H1 (cell line): ENCODE data around the gene NR0B2. TPM values are rescaled to one million over a fixed set of nuclear protein-coding genes. Genes with fewer than 3 reads are reported as not detected.

Experiments
- CTCF ChIA-PET: fragments of 300-600 bp; sonication (Branson Sonifier 250); formaldehyde crosslinking; loops from one replicate; lab custom pipeline; 2021; ENCODE audit not compliant: partially characterized antibody; lab: Charles Lee
- POLR2A ChIA-PET: fragments of 300-600 bp; sonication (Branson Sonifier 250); formaldehyde crosslinking; loops from one replicate; lab custom pipeline; 2021; ENCODE audit warnings: inconsistent platforms; ENCODE audit not compliant: partially characterized antibody; lab: Charles Lee
- DNase-seq, 2 experiments: peaks; one replicate each; pipeline versions ENCODE4 v3.0.0 to v3.0.0-alpha.2; 2010 to 2022; ENCODE audit warnings: low spot score in 2 of 2, low read depth in 1 of 2, mixed read lengths in 1 of 2
- FAIRE-seq: peaks from 2 replicates; lab custom pipeline; 2011; peaks lifted over from hg19 to GRCh38; lab: Jason Lieb, UNC
- H2AFZ ChIP-seq: 2 replicates; pipeline ENCODE4 v1.8.1; 2012; ENCODE audit warnings: low read length, inconsistent platforms
- H2AK5ac ChIP-seq: 2 replicates; pipeline ENCODE4 v1.6.1; 2013; ENCODE audit warnings: low read depth, low read length
- H2BK120ac ChIP-seq: replicated peaks from 2 replicates; pipeline ENCODE3; 2013; ENCODE audit warnings: low read depth, low read length, inconsistent platforms
- H2BK12ac ChIP-seq: 2 replicates; pipeline ENCODE4 v1.6.1; 2013; ENCODE audit warnings: low read depth, low read length
- H2BK15ac ChIP-seq: 2 replicates; pipeline ENCODE4 v1.6.1; 2013; ENCODE audit warnings: low read length
- H2BK20ac ChIP-seq: 2 replicates; pipeline ENCODE4 v1.6.1; 2013; ENCODE audit warnings: low read length
- H2BK5ac ChIP-seq: 2 replicates; pipeline ENCODE4 v1.6.1; 2013; ENCODE audit warnings: low read depth, low read length
- H3K14ac ChIP-seq: 2 replicates; pipeline ENCODE4 v1.6.1; 2013; ENCODE audit warnings: inconsistent platforms; ENCODE audit not compliant: insufficient read length
- H3K18ac ChIP-seq: 2 replicates; pipeline ENCODE4 v1.6.1; 2013; ENCODE audit warnings: low read length; ENCODE audit errors: extremely low read depth
- H3K23ac ChIP-seq: 2 replicates; pipeline ENCODE4 v1.6.1; 2013; ENCODE audit warnings: inconsistent platforms; ENCODE audit not compliant: insufficient read length
- H3K23me2 ChIP-seq: 2 replicates; pipeline ENCODE4 v1.6.1; 2013; ENCODE audit warnings: low read depth, low read length
- H3K27ac ChIP-seq: 2 replicates; pipeline ENCODE4 v1.6.1; 2011; ENCODE audit warnings: low read depth, low read length, inconsistent platforms
- H3K27me3 ChIP-seq, 4 experiments: replicated peaks in 1 of 4; 1 replicate in 1 of 4; 2 replicates in 3 of 4; pipeline versions ENCODE4 v1.6.1 to v1.8.1; 2011 to 2013; ENCODE audit warnings: low read length in 3 of 4, mild to moderate bottlenecking in 3 of 4, inconsistent platforms in 2 of 4, mixed read lengths in 2 of 4, moderate library complexity in 1 of 4; ENCODE audit not compliant: control insufficient read depth in 3 of 4, insufficient read depth in 3 of 4; ENCODE audit errors: extremely low read depth in 1 of 4
- H3K36me3 ChIP-seq, 4 experiments: 2 replicates each; pipeline versions ENCODE4 v1.6.1 to v1.8.1; 2011 to 2013; ENCODE audit warnings: mild to moderate bottlenecking in 4 of 4, low read length in 3 of 4, moderate library complexity in 2 of 4, control low read depth in 1 of 4, inconsistent platforms in 1 of 4; ENCODE audit not compliant: insufficient read depth in 4 of 4, control insufficient read depth in 2 of 4
- H3K4ac ChIP-seq: replicated peaks from 2 replicates; pipeline ENCODE3; 2013; ENCODE audit warnings: low read length, low read depth, mixed read lengths, inconsistent platforms; ENCODE audit not compliant: insufficient read length
- H3K4me1 ChIP-seq, 4 experiments: replicated peaks in 1 of 4; 1 replicate in 1 of 4; 2 replicates in 3 of 4; pipeline versions ENCODE4 v1.6.1 to v1.8.1; 2011 to 2013; ENCODE audit warnings: low read length in 3 of 4, inconsistent platforms in 2 of 4, mixed read lengths in 1 of 4; ENCODE audit not compliant: insufficient read depth in 4 of 4, control insufficient read depth in 3 of 4
- H3K4me2 ChIP-seq, 2 experiments: 2 replicates each; pipeline versions ENCODE4 v1.6.1 to v1.8.1; 2011 to 2013; ENCODE audit warnings: low read depth in 2 of 2, low read length in 2 of 2, control low read depth in 1 of 2, inconsistent platforms in 1 of 2, mild to moderate bottlenecking in 1 of 2; ENCODE audit not compliant: insufficient read depth in 1 of 2
- H3K4me3 ChIP-seq, 4 experiments: fragments of 200-600, 300-600 bp in 1 of 4; sonication (generic), shearing (Covaris generic), sonication (Bioruptor Twin) in 1 of 4; 2 replicates each; pipeline versions ENCODE4 v1.5.1 to v1.8.1; 2011 to 2016; ENCODE audit warnings: low read length in 4 of 4, low read depth in 3 of 4, control low read depth in 2 of 4, inconsistent platforms in 2 of 4, mild to moderate bottlenecking in 2 of 4, mixed read lengths in 1 of 4, moderate library complexity in 1 of 4; ENCODE audit not compliant: insufficient read depth in 2 of 4; ENCODE audit errors: extremely low read depth in 1 of 4
- H3K56ac ChIP-seq: replicated peaks from 2 replicates; pipeline ENCODE3; 2013; ENCODE audit warnings: low read depth, mild to moderate bottlenecking, mixed read lengths, low read length, inconsistent platforms; ENCODE audit not compliant: insufficient read length
- H3K79me1 ChIP-seq: 2 replicates; pipeline ENCODE4 v1.6.1; 2013; ENCODE audit warnings: low read depth, low read length, control low read depth
- H3K79me2 ChIP-seq, 2 experiments: 2 replicates each; pipeline versions ENCODE4 v1.6.1 to v1.8.1; 2012 to 2013; ENCODE audit warnings: low read length in 2 of 2, mild to moderate bottlenecking in 2 of 2, inconsistent platforms in 1 of 2; ENCODE audit not compliant: insufficient read depth in 2 of 2, control insufficient read depth in 1 of 2
- H3K9ac ChIP-seq, 4 experiments: replicated peaks in 1 of 4; 1 replicate in 1 of 4; 2 replicates in 3 of 4; pipeline versions ENCODE4 v1.6.1 to v1.8.1; 2011 to 2013; ENCODE audit warnings: low read depth in 3 of 4, low read length in 3 of 4, control low read depth in 2 of 4, mild to moderate bottlenecking in 2 of 4, moderate library complexity in 2 of 4, inconsistent platforms in 1 of 4; ENCODE audit errors: extremely low read depth in 1 of 4
- H3K9me3 ChIP-seq, 2 experiments: 2 replicates each; pipeline versions ENCODE4 v1.6.1 to v1.8.1; 2012 to 2013; ENCODE audit warnings: mild to moderate bottlenecking in 2 of 2, moderate library complexity in 2 of 2, control low read depth in 1 of 2, inconsistent platforms in 1 of 2, low read depth in 1 of 2, low read length in 1 of 2, mixed read lengths in 1 of 2; ENCODE audit not compliant: insufficient read depth in 2 of 2
- H4K20me1 ChIP-seq, 2 experiments: replicated peaks in 1 of 2; 2 replicates each; pipeline versions ENCODE3 to v1.8.1; 2011 to 2013; ENCODE audit warnings: inconsistent platforms in 2 of 2, low read length in 2 of 2, mild to moderate bottlenecking in 1 of 2; ENCODE audit not compliant: insufficient read depth in 2 of 2, control insufficient read depth in 1 of 2
- H4K5ac ChIP-seq: 2 replicates; pipeline ENCODE4 v1.6.1; 2013; ENCODE audit warnings: low read length, low read depth, mixed read lengths, inconsistent platforms; ENCODE audit not compliant: insufficient read length
- H4K8ac ChIP-seq: 2 replicates; pipeline ENCODE4 v1.8.0; 2013; ENCODE audit warnings: mild to moderate bottlenecking, moderate library complexity, low read length, inconsistent platforms; ENCODE audit not compliant: insufficient read depth; ENCODE audit errors: extremely low read depth
- H4K91ac ChIP-seq: replicated peaks from 2 replicates; pipeline ENCODE3; 2013; ENCODE audit warnings: low read length, mixed read lengths, inconsistent platforms; ENCODE audit not compliant: insufficient read length
- CHD2 ChIP-seq: IDR thresholded peaks from 2 replicates; pipeline ENCODE4 v1.6.1; 2012; ENCODE audit warnings: low read length, improper control_type of control experiment
- CTBP2 ChIP-seq: IDR thresholded peaks from 2 replicates; pipeline ENCODE4 v1.7.0; 2011; ENCODE audit warnings: borderline replicate concordance, mild to moderate bottlenecking, moderate library complexity, mixed read lengths, low read length; ENCODE audit not compliant: insufficient read depth, insufficient read length
- HDAC6 ChIP-seq: IDR thresholded peaks from one replicate; pipeline ENCODE4 v1.7.1; 2012; ENCODE audit warnings: low read depth, mild to moderate bottlenecking, inconsistent platforms, low read length, moderate library complexity
- KDM1A ChIP-seq: fragments of 200-600, 300-600 bp; sonication (generic); IDR thresholded peaks from 2 replicates; pipeline ENCODE4 v1.7.1; 2016; ENCODE audit warnings: mild to moderate bottlenecking, low read length, borderline replicate concordance
- KDM4A ChIP-seq: IDR thresholded peaks from one replicate; pipeline ENCODE4 v1.7.1; 2012; ENCODE audit warnings: low read depth, mild to moderate bottlenecking, moderate library complexity, low read length, inconsistent platforms; ENCODE audit not compliant: severe bottlenecking
- SIRT6 ChIP-seq: IDR thresholded peaks from one replicate; pipeline ENCODE4 v1.7.1; 2012; ENCODE audit warnings: low read length, inconsistent platforms
- WGBS, 2 experiments: shearing (Covaris generic) in 1 of 2; methylation state at CpG; one replicate each; pipeline versions ENCODE4 v1.1.6 to v1.1.7; 2013 to 2015; ENCODE audit warnings: low lambda C conversion rate in 2 of 2, mixed read lengths in 2 of 2, inconsistent platforms in 1 of 2, low coverage in 1 of 2, missing lambda C conversion rate in 1 of 2; ENCODE audit not compliant: insufficient replicate concordance in 2 of 2, insufficient coverage in 1 of 2, insufficient read length in 1 of 2; ENCODE audit errors: extremely low coverage in 1 of 2, missing lambda C conversion rate in 1 of 2; 5-methylcytosine and 5-hydroxymethylcytosine counted together
- polyA plus RNA-seq, 7 experiments: library from polyadenylated mRNA; depleted of rRNA in 3 of 7; stranded (reverse) in 5 of 7; unstranded in 2 of 7; fragments of >200 nt in 5 of 7; fragments of 200-250 nt in 2 of 7; gene quantifications; 1 replicate in 5 of 7; 2 replicates in 1 of 7; 4 replicates in 1 of 7; pipeline versions ENCODE4 v1.2.1 to v1.2.3, GENCODE V29; 2011 to 2013; ENCODE audit warnings: missing spikeins in 2 of 7, mixed read lengths in 2 of 7
- total RNA-seq: library from RNA; stranded (reverse); fragmentation: NEBNext Ultra II Directional; extraction: Animal tissue kit (Norgen Biotek cat#: 25700); gene quantifications from 2 replicates; pipeline ENCODE4 v1.2.1, GENCODE V29; 2021
- TF ChIP-seq, protein P1 (sequence below): IDR thresholded peaks from 2 replicates; pipeline ENCODE4 v1.6.1; 2011; ENCODE audit warnings: low read length, improper control_type of control experiment
- TF ChIP-seq, protein P2 (sequence below): IDR thresholded peaks from 2 replicates; pipeline ENCODE4 v1.6.1; 2012; ENCODE audit warnings: low read length, inconsistent platforms

The NR0B2 gene
- total and polyA plus RNA-seq, 2 of the 8 experiments (the other 6 are each of a cell fraction or from before 2014, with no cell fraction given): not detected

- Histone ChIP-seq H3K27ac (peak overlapping the region; percentile 76; the same call in 1 of the 2 replicates), H3K14ac (no peak overlapping the region), H2BK12ac (peak overlapping the region; percentile 75; the same call in 1 of the 2 replicates), H3K36me3 (no peaks in the 10 kb centered on the region), H3K4me2 (peak overlapping the region; percentile 86 to 89), H3K79me1 (0 out of 2 replicates have a peak, but pooled peaks cover 2% of the 10 kb centered on the region), H2BK20ac (0 out of 2 replicates have a peak overlapping the region, but pooled peaks have one; percentile 13), H3K79me2 (peaks cover 0 to 9% of the 10 kb centered on the region in 2 experiments; a peak in 2 of 4 replicates), H3K4ac (peak overlapping the region; percentile 22), H3K9me3 (no peaks in the 10 kb centered on the region), H3K27me3 (no peaks in the 10 kb centered on the region), H2BK15ac (peak overlapping the region; percentile 97)
- TF ChIP-seq HDAC6: no peak
- TF ChIP-seq, protein P1, sequence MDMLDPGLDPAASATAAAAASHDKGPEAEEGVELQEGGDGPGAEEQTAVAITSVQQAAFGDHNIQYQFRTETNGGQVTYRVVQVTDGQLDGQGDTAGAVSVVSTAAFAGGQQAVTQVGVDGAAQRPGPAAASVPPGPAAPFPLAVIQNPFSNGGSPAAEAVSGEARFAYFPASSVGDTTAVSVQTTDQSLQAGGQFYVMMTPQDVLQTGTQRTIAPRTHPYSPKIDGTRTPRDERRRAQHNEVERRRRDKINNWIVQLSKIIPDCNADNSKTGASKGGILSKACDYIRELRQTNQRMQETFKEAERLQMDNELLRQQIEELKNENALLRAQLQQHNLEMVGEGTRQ: no peak
- no peak for TF ChIP-seq CHD2
- no peak for TF ChIP-seq SIRT6
- TF ChIP-seq, protein P2, sequence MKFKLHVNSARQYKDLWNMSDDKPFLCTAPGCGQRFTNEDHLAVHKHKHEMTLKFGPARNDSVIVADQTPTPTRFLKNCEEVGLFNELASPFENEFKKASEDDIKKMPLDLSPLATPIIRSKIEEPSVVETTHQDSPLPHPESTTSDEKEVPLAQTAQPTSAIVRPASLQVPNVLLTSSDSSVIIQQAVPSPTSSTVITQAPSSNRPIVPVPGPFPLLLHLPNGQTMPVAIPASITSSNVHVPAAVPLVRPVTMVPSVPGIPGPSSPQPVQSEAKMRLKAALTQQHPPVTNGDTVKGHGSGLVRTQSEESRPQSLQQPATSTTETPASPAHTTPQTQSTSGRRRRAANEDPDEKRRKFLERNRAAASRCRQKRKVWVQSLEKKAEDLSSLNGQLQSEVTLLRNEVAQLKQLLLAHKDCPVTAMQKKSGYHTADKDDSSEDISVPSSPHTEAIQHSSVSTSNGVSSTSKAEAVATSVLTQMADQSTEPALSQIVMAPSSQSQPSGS: no peak
- TF ChIP-seq KDM4A: no peak
- TF ChIP-seq KDM1A: no peak
- TF ChIP-seq CTBP2: no peak
- TF ChIP-seq, all 59 proteins: peak for 0
- H3K23me2 ChIP-seq: peaks cover 9% of the 10 kb centered on the region
- H3K23ac ChIP-seq: no peak overlapping the region
- H2BK120ac ChIP-seq: no peak overlapping the region
- H4K20me1 ChIP-seq: peaks cover 0 to 2% of the 10 kb centered on the region in 2 experiments
- H2AFZ ChIP-seq: peak overlapping the region; percentile 96
- ChIA-PET CTCF (interaction anchor here (0.6 to 1.5 kb wide), 11 partner anchors 9 to 248 kb away, joined by 3 to 6 read pairs (median 3); partner anchors contain the start of genes GPATCH3, NR0B2 and TRNP1), POLR2A (interaction anchor here (0.8 to 3.5 kb wide), 18 partner anchors 9 to 93 kb away, joined by 3 to 35 read pairs (median 6); partner anchors contain the start of genes NR0B2 and TRNP1)
- peak overlapping the region; percentile 53 for H4K5ac ChIP-seq
- H3K4me3 ChIP-seq: peak overlapping the region; percentile 84 to 97 (median 86)
- peak overlapping the region; percentile 22 for H3K56ac ChIP-seq
- DNase-seq (no peak), FAIRE-seq (no peak)
- 18% methylated on average over 3 of the region's 3 CpGs; no CpG with 5 or more reads in 1 of the 2 experiments for WGBS, 2 experiments
- H4K91ac ChIP-seq: no peak overlapping the region
- peaks cover 0 to 3% (median 0%) of the 10 kb centered on the region in 4 experiments; a peak in 3 of 7 replicates for H3K4me1 ChIP-seq
- H4K8ac ChIP-seq: no peak overlapping the region
- peak overlapping the region; percentile 89 for H2BK5ac ChIP-seq
- H3K9ac ChIP-seq: peak overlapping the region in 3 of 4 experiments; percentile 60 to 80 (median 63); a peak in 6 of 7 replicates
- H2AK5ac ChIP-seq: peak overlapping the region; percentile 17; the same call in 1 of the 2 replicates
- H3K18ac ChIP-seq: peak overlapping the region; percentile 72; the same call in 1 of the 2 replicates
These were observed 46.8 kb upstream of the NR0B2 start for GRCh38 chr1:26960625-26960966.
